Liver (tissue), 3 donors: ENCODE results near the gene POLR1H.

Experiments
- ATF3 ChIP-seq: IDR thresholded peaks from 2 replicates; pipeline ENCODE4 v1.6.1; 2016; ENCODE audit warnings: antibody characterized with exemption
- CTCF ChIP-seq: fragments of 150-350 bp; IDR thresholded peaks from 2 replicates; pipeline ENCODE4 v1.5.1; 2017; ENCODE audit warnings: improper control_type of control experiment, low read depth, low read length; ENCODE audit not compliant: missing input control
- EGR1 ChIP-seq, 2 donors: IDR thresholded peaks; 2 replicates each; pipeline ENCODE4 v1.6.1; 2016 to 2018; ENCODE audit warnings: antibody characterized with exemption in 2 of 2, low read depth in 2 of 2
- GABPA ChIP-seq, 2 donors: IDR thresholded peaks in 1 of 2; conservative IDR thresholded peaks in 1 of 2; 2 replicates each; pipeline ENCODE4 v1.6.1; 2016; ENCODE audit warnings: antibody characterized with exemption in 2 of 2, mild to moderate bottlenecking in 1 of 2, moderate library complexity in 1 of 2
- HNF4G ChIP-seq: IDR thresholded peaks from 2 replicates; pipeline ENCODE4 v1.6.1; 2016; ENCODE audit warnings: antibody characterized with exemption
- JUND ChIP-seq, 2 donors: IDR thresholded peaks; 2 replicates each; pipeline ENCODE4 v1.6.1; 2016; ENCODE audit warnings: antibody characterized with exemption in 2 of 2
- MAX ChIP-seq: IDR thresholded peaks from 2 replicates; pipeline ENCODE4 v1.6.1; 2016; ENCODE audit warnings: antibody characterized with exemption
- RAD21 ChIP-seq, 2 donors: IDR thresholded peaks; 2 replicates each; pipeline ENCODE4 v1.6.1; 2016; ENCODE audit warnings: antibody characterized with exemption in 2 of 2, mild to moderate bottlenecking in 2 of 2
- REST ChIP-seq: IDR thresholded peaks from 2 replicates; pipeline ENCODE4 v1.6.1; 2016; ENCODE audit warnings: antibody characterized with exemption, mild to moderate bottlenecking
- TAF1 ChIP-seq: conservative IDR thresholded peaks from 2 replicates; pipeline ENCODE4 v1.6.1; 2016; ENCODE audit warnings: antibody characterized with exemption, mild to moderate bottlenecking
- YY1 ChIP-seq: IDR thresholded peaks from 2 replicates; pipeline ENCODE4 v1.6.1; 2016; ENCODE audit warnings: antibody characterized with exemption, mild to moderate bottlenecking
- TF ChIP-seq, protein P1 (sequence below): IDR thresholded peaks from 2 replicates; pipeline ENCODE4 v1.6.1; 2016; ENCODE audit warnings: antibody characterized with exemption
- donor health status: healthy.
- donor health status: healthy.

DNA sequence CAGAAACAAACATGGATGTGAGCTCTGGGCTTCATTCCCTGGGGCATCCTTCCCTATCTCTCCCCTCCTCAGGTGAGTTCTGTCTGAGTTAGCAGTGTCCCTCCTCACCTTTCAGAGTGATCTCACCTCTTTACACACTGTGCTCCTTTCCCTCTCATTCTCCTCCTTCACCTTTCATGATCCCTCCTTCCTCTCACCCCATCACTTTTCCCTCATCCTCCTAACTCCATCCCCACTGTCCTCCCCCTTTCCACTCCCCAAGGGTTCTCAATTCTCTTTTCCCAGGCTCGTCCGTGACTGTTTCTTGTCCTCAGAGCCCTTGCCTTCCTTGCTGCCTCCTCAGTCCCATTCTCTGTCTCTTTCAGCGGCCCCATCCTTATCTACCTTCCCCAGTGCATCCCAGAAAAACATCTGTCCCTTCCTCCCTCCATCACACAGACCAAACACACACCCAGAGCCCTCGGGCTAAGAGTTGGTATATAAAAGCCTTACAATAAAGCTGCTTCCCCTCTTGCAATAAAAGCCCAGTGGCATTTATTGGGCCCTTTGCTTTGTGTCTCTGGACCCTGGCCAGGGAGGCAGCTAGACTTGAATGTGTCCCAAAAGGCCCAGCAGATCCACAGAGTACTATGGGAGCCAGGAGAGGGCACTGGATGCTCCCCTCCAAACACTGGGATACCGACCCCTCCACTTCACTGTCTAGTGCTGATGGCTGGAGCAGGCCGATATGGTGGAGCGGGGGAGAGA is 12.6 kb downstream of the POLR1H start:
- TF ChIP-seq TAF1, result no peak
- no peak for TF ChIP-seq YY1
- TF ChIP-seq CTCF, result no peak
- no peak for TF ChIP-seq REST
- no peak for TF ChIP-seq RAD21 (IDR thresholded peaks at IDR 0.05)
- no peak for TF ChIP-seq GABPA (IDR thresholded peaks at IDR 0.05 in 1 of 2, conservative IDR thresholded peaks at IDR 0.05 in 1 of 2)
- no peak for TF ChIP-seq MAX
- TF ChIP-seq ATF3, result no peak
- TF ChIP-seq HNF4G, result no peak
- TF ChIP-seq JUND (IDR thresholded peaks at IDR 0.05), result no peak
- no peak for TF ChIP-seq EGR1 (IDR thresholded peaks at IDR 0.05; ENCODE audit: low read depth in 2 of 2)
- TF ChIP-seq, protein P1, sequence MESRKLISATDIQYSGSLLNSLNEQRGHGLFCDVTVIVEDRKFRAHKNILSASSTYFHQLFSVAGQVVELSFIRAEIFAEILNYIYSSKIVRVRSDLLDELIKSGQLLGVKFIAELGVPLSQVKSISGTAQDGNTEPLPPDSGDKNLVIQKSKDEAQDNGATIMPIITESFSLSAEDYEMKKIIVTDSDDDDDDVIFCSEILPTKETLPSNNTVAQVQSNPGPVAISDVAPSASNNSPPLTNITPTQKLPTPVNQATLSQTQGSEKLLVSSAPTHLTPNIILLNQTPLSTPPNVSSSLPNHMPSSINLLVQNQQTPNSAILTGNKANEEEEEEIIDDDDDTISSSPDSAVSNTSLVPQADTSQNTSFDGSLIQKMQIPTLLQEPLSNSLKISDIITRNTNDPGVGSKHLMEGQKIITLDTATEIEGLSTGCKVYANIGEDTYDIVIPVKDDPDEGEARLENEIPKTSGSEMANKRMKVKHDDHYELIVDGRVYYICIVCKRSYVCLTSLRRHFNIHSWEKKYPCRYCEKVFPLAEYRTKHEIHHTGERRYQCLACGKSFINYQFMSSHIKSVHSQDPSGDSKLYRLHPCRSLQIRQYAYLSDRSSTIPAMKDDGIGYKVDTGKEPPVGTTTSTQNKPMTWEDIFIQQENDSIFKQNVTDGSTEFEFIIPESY, result no peak
